HG03354 (cell line): ENCODE data around the gene RBP5.

Experiments
- ATAC-seq: cut with Tn5 transposase; IDR thresholded peaks from one replicate; pipeline ENCODE4 v1.9.1; 2021; ENCODE audit warnings: mild to moderate bottlenecking; ENCODE audit not compliant: unreplicated experiment, poor library complexity, severe bottlenecking

Gene RBP5

GRCh38 chr12:7089196-7089871 is 39.4 kb downstream of the RBP5 start:
- ATAC-seq, result no peak

DNA sequence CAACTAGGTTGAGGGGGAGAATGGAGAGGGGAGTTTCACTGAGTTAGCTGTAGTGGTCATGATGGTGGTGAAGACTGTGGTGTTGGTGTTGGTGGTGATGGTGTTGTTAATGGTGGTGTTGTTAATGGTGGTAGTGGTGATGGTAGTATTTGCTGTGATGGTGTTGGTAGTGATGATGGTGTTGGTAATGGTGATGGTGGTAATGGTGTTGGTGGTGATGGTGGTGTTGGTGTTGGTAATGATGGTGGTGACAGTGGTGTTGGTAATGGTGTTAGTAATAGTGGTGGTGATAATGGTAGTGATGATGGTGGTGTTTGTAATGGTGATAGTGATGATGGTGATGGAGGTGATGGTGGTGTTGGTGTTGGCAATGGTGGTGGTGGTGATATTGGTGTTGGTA is 45.6 kb downstream of the RBP5 start:
- no peak for ATAC-seq

GRCh38 chr12:7081037-7081436 is 47.7 kb downstream of the RBP5 start:
- no peak for ATAC-seq

- ATAC-seq, result no peak
Observed at GRCh38 chr12:7079826-7080125, 48.9 kb downstream of the RBP5 start.

DNA sequence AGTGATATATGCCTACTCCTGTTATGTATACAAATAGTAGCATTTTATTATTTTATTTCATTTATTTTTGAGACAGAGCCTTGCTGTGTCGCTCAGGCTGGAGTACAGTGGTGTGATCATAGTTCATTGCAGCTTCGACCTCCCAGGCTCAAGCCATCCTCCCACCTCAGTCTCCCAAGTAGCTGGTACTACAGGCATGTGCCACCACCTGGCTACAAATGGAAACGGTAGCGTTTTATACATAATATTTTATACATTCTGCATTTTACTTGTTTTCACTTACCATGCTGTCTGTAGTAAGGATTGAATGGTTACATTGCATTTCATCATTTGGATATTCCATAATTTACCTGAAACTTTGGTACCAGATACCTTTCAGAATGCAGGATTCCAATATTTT is 50.5 kb downstream of the RBP5 start:
- no peak for ATAC-seq

- no peak for ATAC-seq
Observed at GRCh38 chr12:7076493-7076892, 52.2 kb downstream of the RBP5 start.

DNA sequence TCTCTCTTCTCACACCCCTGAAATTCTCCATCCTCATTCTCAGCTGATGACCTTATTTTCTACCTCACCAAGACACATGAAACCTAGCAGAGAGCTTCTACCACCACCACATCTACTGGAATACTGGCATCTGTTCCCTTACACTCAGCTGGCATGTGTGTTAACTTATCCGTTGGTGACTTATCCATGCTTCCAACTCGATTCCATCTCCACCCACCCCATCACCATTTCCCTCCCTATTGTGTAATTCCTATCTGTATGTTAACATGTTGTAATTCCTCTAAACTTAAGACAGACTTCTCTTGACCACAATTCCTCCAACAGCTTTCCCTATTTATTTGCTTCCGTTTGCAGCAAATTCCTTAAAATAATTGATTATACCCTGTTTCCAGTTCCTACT is 52.8 kb downstream of the RBP5 start:
- ATAC-seq, result no peak

- ATAC-seq, result no peak
Observed at GRCh38 chr12:7075518-7075917, 53.2 kb downstream of the RBP5 start.

- ATAC-seq, result no peak
Observed at GRCh38 chr12:7073946-7074345, 54.7 kb downstream of the RBP5 start.
